ENCODE data around the gene CASP5. TPM values are rescaled to one million over a fixed set of nuclear protein-coding genes. Genes with fewer than 3 reads are reported as not detected.

CASP5 gene
- total and polyA plus RNA-seq, 7 experiments from 2014 or later: 0.45 to 2.9 TPM; not detected in 5

DNA sequence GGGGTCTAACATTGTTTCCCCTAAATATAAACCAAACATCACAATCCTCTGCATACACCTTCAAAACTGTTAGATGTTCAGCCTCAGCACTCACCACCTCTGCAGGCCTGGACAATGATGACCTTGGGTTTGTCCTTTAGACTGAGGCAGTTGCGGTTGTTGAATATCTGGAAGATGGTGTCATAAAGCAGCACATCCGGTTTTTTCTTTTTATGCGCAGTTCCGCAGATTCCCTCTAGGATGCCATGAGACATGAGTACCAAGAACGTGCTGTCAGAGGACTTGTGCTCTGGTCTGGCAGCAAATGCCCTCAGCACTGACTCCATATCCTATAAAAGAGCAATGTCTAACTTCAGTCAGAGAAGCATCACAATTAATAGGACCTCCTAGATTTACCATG is 22.8 kb downstream of the CASP5 start:
- H3K9me3 ChIP-seq (ENCODE audit: control insufficient read depth in 2 of 3, low read length in 3 of 3): no peaks in the 10 kb centered on the region
- H3K4me3 Mint-ChIP-seq: no peak overlapping the region
- ATAC-seq: peak; percentile 14
- no peak overlapping the region for H3K27ac ChIP-seq (ENCODE audit: low read depth, low read length)
- no peaks in the 10 kb centered on the region for H3K36me3 ChIP-seq (ENCODE audit: control insufficient read depth in 2 of 3, insufficient read depth in 3 of 3, low read length in 3 of 3)
- H3K4me3 ChIP-seq (ENCODE audit: low read length): no peak overlapping the region
- ChIA-PET CTCF (interaction anchor here (1.0 kb wide), 1 partner anchor 390 kb away, joined by 4 read pairs; no protein-coding TSS in a partner anchor), POLR2A (interaction anchor here (1.0 kb wide), 1 partner anchor 32 kb away, joined by 3 read pairs; the partner anchor contains the start of gene CASP4)
- peak in 2 of 9 donors; percentile 10 to 11 for DNase-seq
- no peaks in the 10 kb centered on the region for H3K36me3 Mint-ChIP-seq
- H3K27me3 Mint-ChIP-seq: no peaks in the 10 kb centered on the region
- H3K27me3 ChIP-seq (ENCODE audit: control insufficient read depth in 2 of 2, insufficient read depth in 2 of 2, low read length in 2 of 2): no peaks in the 10 kb centered on the region
- H3K9me3 Mint-ChIP-seq: no peaks in the 10 kb centered on the region
- no peaks in the 10 kb centered on the region for H3K4me1 ChIP-seq (ENCODE audit: control insufficient read depth in 2 of 2, insufficient read depth in 2 of 2, low read length in 2 of 2)
- H3K27ac Mint-ChIP-seq: no peak overlapping the region
- intact Hi-C loops (cut with micrococcal nuclease): loop anchor here (1.0 to 5.0 kb wide), 5 partner anchors 53 to 469 kb away; no protein-coding TSS in a partner anchor
- H3K4me1 Mint-ChIP-seq: peaks cover 4 to 11% (median 7%) of the 10 kb centered on the region in 7 donors

DNA sequence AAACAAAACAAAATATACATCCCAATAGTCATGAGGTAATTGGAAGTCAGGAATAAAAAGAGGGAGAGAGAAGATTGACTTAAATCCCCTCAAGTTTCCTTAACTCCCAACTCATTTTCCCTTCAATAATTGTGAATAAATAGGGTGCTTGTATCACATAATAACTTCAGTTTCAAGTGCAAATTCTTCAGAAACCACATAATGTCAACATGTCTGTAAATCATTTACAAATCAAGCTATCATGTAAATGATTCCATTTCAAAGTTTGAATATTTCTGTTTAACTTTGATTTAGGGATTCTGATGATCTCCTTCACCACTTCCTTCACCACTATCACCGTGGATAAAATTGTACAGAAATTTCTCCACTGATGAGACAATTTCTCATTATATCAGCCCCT is 23.2 kb downstream of the CASP5 start:
- peaks cover 5 to 15% (median 8%) of the 10 kb centered on the region in 7 donors for H3K4me1 Mint-ChIP-seq
- H3K36me3 Mint-ChIP-seq: no peaks in the 10 kb centered on the region
- Histone ChIP-seq H3K27ac (ENCODE audit: low read depth, low read length) (no peak overlapping the region), H3K9me3 (ENCODE audit: control insufficient read depth in 2 of 3, low read length in 3 of 3) (no peaks in the 10 kb centered on the region), H3K27me3 (ENCODE audit: control insufficient read depth in 2 of 2, insufficient read depth in 2 of 2, low read length in 2 of 2) (no peaks in the 10 kb centered on the region), H3K36me3 (ENCODE audit: control insufficient read depth in 2 of 3, insufficient read depth in 3 of 3, low read length in 3 of 3) (no peaks in the 10 kb centered on the region), H3K4me3 (ENCODE audit: low read length) (no peak overlapping the region), H3K4me1 (ENCODE audit: control insufficient read depth in 2 of 2, insufficient read depth in 2 of 2, low read length in 2 of 2) (no peaks in the 10 kb centered on the region)
- intact Hi-C loops (cut with micrococcal nuclease): loop anchor here (1.0 to 5.0 kb wide), 5 partner anchors 52 to 468 kb away; no protein-coding TSS in a partner anchor
- H3K9me3 Mint-ChIP-seq: no peaks in the 10 kb centered on the region
- peak overlapping the region in 1 of 9 donors; percentile 20 for H3K27ac Mint-ChIP-seq
- no peak for ATAC-seq
- no peak for DNase-seq
- CTCF ChIA-PET: no interaction called here
- POLR2A ChIA-PET: no interaction called here
- H3K4me3 Mint-ChIP-seq: no peak overlapping the region
- H3K27me3 Mint-ChIP-seq: peaks cover 0 to under 1% (median 0%) of the 10 kb centered on the region in 5 donors

DNA sequence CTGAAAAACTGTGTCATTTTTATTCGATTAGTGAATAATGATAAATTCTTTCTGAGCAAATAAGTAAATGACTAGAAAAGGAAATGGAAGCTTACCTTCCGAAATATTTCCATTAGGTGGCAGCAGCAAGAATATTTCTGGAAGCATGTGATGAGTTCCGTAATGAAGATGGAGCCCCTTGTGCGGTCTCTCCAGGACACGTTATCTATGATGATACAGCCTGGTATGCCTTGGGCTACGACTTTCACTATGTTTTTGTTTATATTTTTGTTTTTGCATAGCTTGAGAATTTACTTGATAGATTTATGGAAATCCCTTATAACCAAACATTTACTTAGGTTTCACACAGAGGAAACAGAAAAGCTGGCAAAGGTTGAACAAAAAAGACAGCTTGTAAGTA is 25.7 kb downstream of the CASP5 start:
- no peak overlapping the region for H3K27ac ChIP-seq (ENCODE audit: low read depth, low read length)
- Mint-ChIP-seq H3K36me3 (no peaks in the 10 kb centered on the region), H3K27me3 (peaks cover 0 to 10% (median 0%) of the 10 kb centered on the region in 5 donors), H3K9me3 (peaks cover 0 to 2% (median 0%) of the 10 kb centered on the region in 11 donors), H3K4me3 (no peak overlapping the region), H3K4me1 (peaks cover 5 to 22% (median 12%) of the 10 kb centered on the region in 7 donors), H3K27ac (no peak overlapping the region)
- H3K9me3 ChIP-seq (ENCODE audit: control insufficient read depth in 2 of 3, low read length in 3 of 3): no peaks in the 10 kb centered on the region
- DNase-seq: no peak
- intact Hi-C loops (cut with micrococcal nuclease): no loop called here
- no peak for ATAC-seq
- no peak overlapping the region for H3K4me3 ChIP-seq (ENCODE audit: low read length)
- no peaks in the 10 kb centered on the region for H3K27me3 ChIP-seq (ENCODE audit: control insufficient read depth in 2 of 2, insufficient read depth in 2 of 2, low read length in 2 of 2)
- no peaks in the 10 kb centered on the region for H3K36me3 ChIP-seq (ENCODE audit: control insufficient read depth in 2 of 3, insufficient read depth in 3 of 3, low read length in 3 of 3)
- ChIA-PET CTCF (interaction anchor here (0.7 to 1.3 kb wide), 2 partner anchors 15 to 466 kb away, joined by 3 read pairs; no protein-coding TSS in a partner anchor), POLR2A (no interaction called here)
- no peaks in the 10 kb centered on the region for H3K4me1 ChIP-seq (ENCODE audit: control insufficient read depth in 2 of 2, insufficient read depth in 2 of 2, low read length in 2 of 2)

DNA sequence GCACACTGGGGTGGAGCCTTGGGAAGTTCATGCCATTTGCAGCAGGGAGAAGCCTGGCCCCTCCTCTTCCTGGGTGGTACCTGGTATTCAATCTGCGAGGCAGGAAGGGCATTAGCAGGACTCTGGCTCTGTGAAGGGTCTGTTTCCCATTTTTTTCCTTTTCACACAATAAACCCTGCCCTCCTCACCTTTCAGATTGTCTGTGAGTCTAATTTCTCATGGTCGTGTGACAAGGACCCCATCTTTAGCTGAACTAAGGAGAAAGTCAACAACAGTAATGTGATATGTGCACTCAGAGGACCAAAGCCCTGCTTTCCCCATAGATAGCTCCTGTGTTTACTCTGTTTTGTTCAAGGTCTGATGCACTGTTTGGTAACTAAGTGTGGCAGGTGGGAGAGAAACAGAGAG is 28.0 kb downstream of the CASP5 start:
- no peak for ATAC-seq
- DNase-seq: no peak
- no peak overlapping the region for H3K4me3 ChIP-seq (ENCODE audit: low read length)
- peaks cover 0 to 16% (median 0%) of the 10 kb centered on the region in 5 donors for H3K27me3 Mint-ChIP-seq
- no peaks in the 10 kb centered on the region for H3K9me3 ChIP-seq (ENCODE audit: control insufficient read depth in 2 of 3, low read length in 3 of 3)
- H3K4me1 ChIP-seq (ENCODE audit: control insufficient read depth in 2 of 2, insufficient read depth in 2 of 2, low read length in 2 of 2): no peaks in the 10 kb centered on the region
- H3K27ac ChIP-seq (ENCODE audit: low read depth, low read length): no peak overlapping the region
- intact Hi-C loops (cut with micrococcal nuclease): no loop called here
- H3K36me3 ChIP-seq (ENCODE audit: control insufficient read depth in 2 of 3, insufficient read depth in 3 of 3, low read length in 3 of 3): no peaks in the 10 kb centered on the region
- H3K4me3 Mint-ChIP-seq: no peak overlapping the region
- POLR2A ChIA-PET: no interaction called here
- CTCF ChIA-PET: no interaction called here
- peaks cover 0 to 2% (median 0%) of the 10 kb centered on the region in 11 donors for H3K9me3 Mint-ChIP-seq
- H3K27me3 ChIP-seq (ENCODE audit: control insufficient read depth in 2 of 2, insufficient read depth in 2 of 2, low read length in 2 of 2): no peaks in the 10 kb centered on the region
- no peaks in the 10 kb centered on the region for H3K36me3 Mint-ChIP-seq
- peaks cover 0 to 13% (median 7%) of the 10 kb centered on the region in 7 donors for H3K4me1 Mint-ChIP-seq
- H3K27ac Mint-ChIP-seq: no peak overlapping the region

DNA sequence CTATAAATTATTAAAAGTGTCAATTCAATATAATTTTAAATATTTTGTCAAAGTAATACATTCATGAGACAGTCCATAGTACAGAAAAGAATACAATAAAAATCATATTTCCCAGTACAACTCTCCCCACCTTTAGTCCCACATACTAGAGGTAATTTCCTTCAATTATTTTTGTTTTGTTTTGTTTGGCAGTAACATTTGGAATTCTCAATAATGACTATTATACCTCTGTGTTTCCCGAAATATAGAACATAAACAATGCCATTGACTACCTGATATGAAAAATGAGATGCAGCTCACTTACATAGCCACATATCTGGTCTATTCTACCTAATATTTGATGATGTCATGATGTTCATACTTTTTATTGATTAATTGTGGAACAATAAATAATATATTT is 30.2 kb downstream of the CASP5 start:
- Mint-ChIP-seq H3K4me3 (no peak overlapping the region), H3K9me3 (peaks cover 0 to 11% (median 3%) of the 10 kb centered on the region in 11 donors), H3K27me3 (peaks cover 0 to 29% (median 0%) of the 10 kb centered on the region in 5 donors), H3K4me1 (peaks cover 0 to 12% (median 7%) of the 10 kb centered on the region in 7 donors), H3K27ac (no peak overlapping the region), H3K36me3 (peaks cover 0 to 2% (median 0%) of the 10 kb centered on the region in 5 donors)
- POLR2A ChIA-PET: no interaction called here
- no peaks in the 10 kb centered on the region for H3K4me1 ChIP-seq (ENCODE audit: control insufficient read depth in 2 of 2, insufficient read depth in 2 of 2, low read length in 2 of 2)
- H3K27me3 ChIP-seq (ENCODE audit: control insufficient read depth in 2 of 2, insufficient read depth in 2 of 2, low read length in 2 of 2): no peaks in the 10 kb centered on the region
- ATAC-seq (no peak), DNase-seq (no peak)
- no peak overlapping the region for H3K4me3 ChIP-seq (ENCODE audit: low read length)
- no peaks in the 10 kb centered on the region for H3K36me3 ChIP-seq (ENCODE audit: control insufficient read depth in 2 of 3, insufficient read depth in 3 of 3, low read length in 3 of 3)
- CTCF ChIA-PET: no interaction called here
- intact Hi-C loops (cut with micrococcal nuclease): no loop called here
- no peaks in the 10 kb centered on the region for H3K9me3 ChIP-seq (ENCODE audit: control insufficient read depth in 2 of 3, low read length in 3 of 3)
- no peak overlapping the region for H3K27ac ChIP-seq (ENCODE audit: low read depth, low read length)

DNA sequence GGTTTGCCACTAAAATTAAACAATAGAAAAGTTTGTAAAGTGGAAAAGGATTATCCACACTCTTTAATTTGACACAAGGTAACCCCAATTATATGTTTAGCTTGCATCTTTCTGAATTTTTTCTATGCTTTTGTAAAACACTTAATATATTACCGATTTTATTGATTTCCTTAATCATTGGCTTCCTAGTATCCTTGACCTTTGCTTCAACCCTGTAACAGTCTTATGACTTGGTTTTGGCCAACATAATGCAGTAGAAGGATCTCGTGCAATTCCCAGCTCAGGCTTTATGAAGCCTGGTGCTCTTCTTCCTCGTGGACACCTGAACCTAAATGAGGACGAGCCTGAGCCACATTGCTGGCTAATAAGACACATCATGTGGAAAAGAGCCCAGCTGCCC is 31.0 kb downstream of the CASP5 start:
- Mint-ChIP-seq H3K27me3 (peaks cover 0 to 29% (median 0%) of the 10 kb centered on the region in 5 donors), H3K36me3 (peaks cover 0 to 3% (median 0%) of the 10 kb centered on the region in 5 donors), H3K4me3 (no peak overlapping the region), H3K9me3 (peaks cover 0 to 19% (median 6%) of the 10 kb centered on the region in 11 donors), H3K27ac (no peak overlapping the region), H3K4me1 (peaks cover 0 to 12% (median 7%) of the 10 kb centered on the region in 7 donors)
- H3K4me3 ChIP-seq (ENCODE audit: low read length): no peak overlapping the region
- no peaks in the 10 kb centered on the region for H3K4me1 ChIP-seq (ENCODE audit: control insufficient read depth in 2 of 2, insufficient read depth in 2 of 2, low read length in 2 of 2)
- intact Hi-C loops (cut with micrococcal nuclease): no loop called here
- no peak overlapping the region for H3K27ac ChIP-seq (ENCODE audit: low read depth, low read length)
- no peaks in the 10 kb centered on the region for H3K9me3 ChIP-seq (ENCODE audit: control insufficient read depth in 2 of 3, low read length in 3 of 3)
- no peak for DNase-seq
- ATAC-seq: no peak
- H3K36me3 ChIP-seq (ENCODE audit: control insufficient read depth in 2 of 3, insufficient read depth in 3 of 3, low read length in 3 of 3): no peaks in the 10 kb centered on the region
- ChIA-PET CTCF (no interaction called here), POLR2A (no interaction called here)
- no peaks in the 10 kb centered on the region for H3K27me3 ChIP-seq (ENCODE audit: control insufficient read depth in 2 of 2, insufficient read depth in 2 of 2, low read length in 2 of 2)

DNA sequence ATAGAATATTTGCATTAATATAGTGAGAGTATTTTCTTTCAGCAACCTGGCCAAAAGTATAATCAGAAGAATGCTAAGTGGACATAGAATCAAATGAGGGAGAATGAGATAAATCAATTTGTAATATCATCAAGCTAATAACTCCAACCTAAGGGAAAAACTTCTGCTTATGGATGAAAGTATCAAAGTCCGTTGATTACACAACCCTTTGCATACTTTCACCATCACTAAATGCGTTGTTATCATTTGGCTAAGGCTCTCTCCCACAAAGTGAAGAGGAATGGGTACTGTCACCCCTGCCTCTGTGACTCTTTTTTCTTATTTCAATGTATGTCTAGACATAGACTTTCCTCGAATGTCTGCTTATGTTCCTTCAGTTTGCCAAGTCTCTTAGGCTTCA is 38.2 kb downstream of the CASP5 start:
- intact Hi-C loops (cut with micrococcal nuclease): no loop called here
- ChIA-PET CTCF (interaction anchor here (0.6 kb wide), 1 partner anchor 48 kb away, joined by 3 read pairs; no protein-coding TSS in a partner anchor), POLR2A (no interaction called here)
- Histone ChIP-seq H3K4me3 (ENCODE audit: low read length) (no peak overlapping the region), H3K4me1 (ENCODE audit: control insufficient read depth in 2 of 2, insufficient read depth in 2 of 2, low read length in 2 of 2) (no peaks in the 10 kb centered on the region), H3K27me3 (ENCODE audit: control insufficient read depth in 2 of 2, insufficient read depth in 2 of 2, low read length in 2 of 2) (no peaks in the 10 kb centered on the region), H3K36me3 (ENCODE audit: control insufficient read depth in 2 of 3, insufficient read depth in 3 of 3, low read length in 3 of 3) (no peaks in the 10 kb centered on the region), H3K27ac (ENCODE audit: low read depth, low read length) (no peak overlapping the region), H3K9me3 (ENCODE audit: control insufficient read depth in 2 of 3, low read length in 3 of 3) (no peaks in the 10 kb centered on the region)
- DNase-seq: no peak
- Mint-ChIP-seq H3K27ac (no peak overlapping the region), H3K4me1 (no peaks in the 10 kb centered on the region), H3K4me3 (no peak overlapping the region), H3K36me3 (peaks cover 0 to 3% (median 0%) of the 10 kb centered on the region in 5 donors), H3K9me3 (peaks cover 0 to 29% (median 6%) of the 10 kb centered on the region in 11 donors), H3K27me3 (peaks cover 0 to 14% (median 0%) of the 10 kb centered on the region in 5 donors)
- ATAC-seq: no peak

Measured in naive thymus-derived CD4-positive, alpha-beta T cell (primary cell).